ENCODE results near the gene UFD1. TPM values are rescaled to one million over a fixed set of nuclear protein-coding genes. Genes with fewer than 3 reads are reported as not detected.

UFD1 gene
- total and polyA plus RNA-seq, 9 of the 15 experiments (the other 6 are each of a cell fraction or from before 2014, with no cell fraction given), result 238 to 645 (median 363) TPM

GRCh38 chr22:19447330-19448075 is 31.5 kb downstream of the UFD1 start, which contains the start of gene C22orf39 (continued):
- TF ChIP-seq MYC (IDR thresholded peaks at IDR 0.05; ENCODE audit: low read depth, low read length) (peak; percentile 84), MYC (CRISPR knock-in tag; IDR thresholded peaks at IDR 0.05; ENCODE audit: borderline replicate concordance, low read depth) (no peak; the same call in 1 of the 2 replicates), E4F1 (CRISPR knock-in tag; IDR thresholded peaks at IDR 0.05; ENCODE audit: borderline replicate concordance) (no peak), RNF219 (CRISPR knock-in tag; IDR thresholded peaks at IDR 0.05) (no peak), KDM4B (IDR thresholded peaks at IDR 0.05; ENCODE audit: borderline replicate concordance in 2 of 2, low read depth in 1 of 2) (peak in 1 of 2 experiments; percentile 75; a peak in 2 of 4 replicates), RBM39 (optimal IDR thresholded peaks at IDR 0.05; ENCODE audit: low read depth, low read length) (no peak), MAFG (tag; conservative IDR thresholded peaks at IDR 0.05) (no peak), NRF1 (conservative IDR thresholded peaks at IDR 0.05 in 1 of 2, IDR thresholded peaks at IDR 0.05 in 1 of 2) (peak; percentile 76 to 81), BHLHE40 (IDR thresholded peaks at IDR 0.05; ENCODE audit: low read length) (peak; percentile 31), ARID3A (IDR thresholded peaks at IDR 0.05; ENCODE audit: borderline replicate concordance, low read depth, low read length) (peak; percentile 92; the same call in 1 of the 2 replicates), FOXK2 (conservative IDR thresholded peaks at IDR 0.05 in 1 of 2, IDR thresholded peaks at IDR 0.05 in 1 of 2; ENCODE audit: low read depth in 2 of 2) (peak in 1 of 2 experiments; percentile 60; a peak in 2 of 4 replicates), ELF2 (CRISPR knock-in tag; IDR thresholded peaks at IDR 0.05) (peak; percentile 90), PHTF2 (CRISPR knock-in tag; IDR thresholded peaks at IDR 0.05) (no peak), HMG20B (CRISPR knock-in tag; IDR thresholded peaks at IDR 0.05) (no peak), DLX4 (CRISPR knock-in tag; IDR thresholded peaks at IDR 0.05) (no peak), MYNN (IDR thresholded peaks at IDR 0.05) (peak; percentile 55), MYNN (CRISPR knock-in tag; IDR thresholded peaks at IDR 0.05) (no peak), C11orf30 (IDR thresholded peaks at IDR 0.05; ENCODE audit: low read depth) (no peak), ID3 (CRISPR knock-in tag; IDR thresholded peaks at IDR 0.05) (no peak), ID3 (tag; IDR thresholded peaks at IDR 0.05) (no peak), CGGBP1 (CRISPR knock-in tag; IDR thresholded peaks at IDR 0.05) (no peak; the same call in 1 of the 2 replicates)
